GM21526 (cell line): ENCODE results near the gene FPR2.

ENCODE experiments used
- ATAC-seq: cut with Tn5 transposase; IDR thresholded peaks from one replicate; pipeline ENCODE4 v1.9.1; 2021; ENCODE audit warnings: moderate library complexity; ENCODE audit not compliant: unreplicated experiment, low FRiP score

The FPR2 gene, protein sequence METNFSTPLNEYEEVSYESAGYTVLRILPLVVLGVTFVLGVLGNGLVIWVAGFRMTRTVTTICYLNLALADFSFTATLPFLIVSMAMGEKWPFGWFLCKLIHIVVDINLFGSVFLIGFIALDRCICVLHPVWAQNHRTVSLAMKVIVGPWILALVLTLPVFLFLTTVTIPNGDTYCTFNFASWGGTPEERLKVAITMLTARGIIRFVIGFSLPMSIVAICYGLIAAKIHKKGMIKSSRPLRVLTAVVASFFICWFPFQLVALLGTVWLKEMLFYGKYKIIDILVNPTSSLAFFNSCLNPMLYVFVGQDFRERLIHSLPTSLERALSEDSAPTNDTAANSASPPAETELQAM

GRCh38 chr19:51760697-51761356 is at the start of gene FPR2:
TSS of gene FPR2 (plus strand) at chr19:51761180. CDS start at chr19:51768659, 7,479 bp downstream.
- ATAC-seq: no peak

GRCh38 chr19:51711702-51712101 is 49.3 kb upstream of the FPR2 start:
- ATAC-seq: no peak

- ATAC-seq: no peak
Observed at GRCh38 chr19:51712461-51713081, 48.4 kb upstream of the FPR2 start.

DNA sequence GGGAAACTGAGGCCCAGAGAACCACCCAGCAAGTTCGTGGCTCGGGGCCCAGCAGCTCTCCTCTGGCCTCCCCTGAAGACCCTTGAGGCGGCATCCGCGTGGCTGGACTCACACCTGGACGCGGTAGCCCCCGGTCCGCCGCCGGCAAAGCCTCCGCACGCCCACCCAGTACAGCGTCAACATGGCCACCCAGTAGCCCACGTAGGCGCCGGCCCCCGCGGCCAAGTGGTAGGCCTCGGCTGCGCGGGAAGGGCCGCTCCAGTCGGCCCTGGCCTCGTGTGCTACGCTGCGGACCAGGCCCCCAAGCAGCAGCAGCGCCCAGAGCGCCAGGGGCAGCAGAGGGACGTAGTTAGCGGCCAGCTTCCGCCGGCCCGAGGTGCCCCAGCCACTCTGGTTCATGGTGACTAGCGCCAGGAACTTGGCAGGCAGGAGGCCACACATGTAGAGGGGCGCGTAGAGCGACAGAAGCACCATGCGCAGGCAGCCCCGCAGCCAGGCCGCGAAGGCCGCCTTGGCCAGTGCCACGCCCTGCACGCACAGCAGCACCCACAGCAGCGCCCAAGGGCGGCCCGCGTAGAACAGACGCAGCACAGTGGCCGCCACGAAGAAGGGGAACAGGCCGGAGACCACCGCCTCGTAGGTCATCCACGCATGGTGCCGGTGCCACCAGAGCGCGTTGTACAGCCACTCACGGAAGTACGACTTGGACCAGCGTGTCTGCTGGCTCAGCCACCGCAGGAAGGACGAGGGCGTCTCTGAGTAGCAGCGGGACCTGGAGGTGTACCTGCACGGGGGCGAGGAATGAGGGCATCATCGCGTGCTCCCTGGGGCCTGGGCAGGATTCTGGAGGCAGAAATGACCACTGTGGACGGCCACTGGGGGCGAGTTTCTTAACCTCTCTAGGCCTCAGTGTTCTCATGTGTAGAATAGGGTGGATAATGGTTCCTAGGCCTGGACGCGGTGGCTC is 47.4 kb upstream of the FPR2 start:
- ATAC-seq: no peak

DNA sequence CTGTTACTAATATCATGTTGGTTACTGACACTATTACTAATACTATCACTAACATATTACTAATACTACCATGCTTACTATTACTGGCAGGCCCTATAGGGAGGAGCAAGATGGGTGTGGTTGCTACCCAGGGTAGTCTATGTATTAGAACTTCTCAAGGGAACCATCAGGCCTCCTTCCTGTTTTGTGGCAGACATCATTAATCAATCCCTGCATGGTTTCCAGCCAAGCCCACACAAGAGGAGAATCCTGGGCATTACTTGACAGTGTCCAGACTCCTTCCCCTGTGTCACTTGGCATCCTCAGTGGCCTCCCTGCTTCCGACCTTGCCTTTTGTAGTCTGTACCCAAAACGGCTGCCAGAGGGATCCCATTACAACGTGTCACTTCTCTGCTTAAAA is 46.1 kb upstream of the FPR2 start:
- no peak for ATAC-seq

- no peak for ATAC-seq
Observed at GRCh38 chr19:51715850-51716249, 45.1 kb upstream of the FPR2 start.

GRCh38 chr19:51716925-51717324 is 44.1 kb upstream of the FPR2 start:
- no peak for ATAC-seq

DNA sequence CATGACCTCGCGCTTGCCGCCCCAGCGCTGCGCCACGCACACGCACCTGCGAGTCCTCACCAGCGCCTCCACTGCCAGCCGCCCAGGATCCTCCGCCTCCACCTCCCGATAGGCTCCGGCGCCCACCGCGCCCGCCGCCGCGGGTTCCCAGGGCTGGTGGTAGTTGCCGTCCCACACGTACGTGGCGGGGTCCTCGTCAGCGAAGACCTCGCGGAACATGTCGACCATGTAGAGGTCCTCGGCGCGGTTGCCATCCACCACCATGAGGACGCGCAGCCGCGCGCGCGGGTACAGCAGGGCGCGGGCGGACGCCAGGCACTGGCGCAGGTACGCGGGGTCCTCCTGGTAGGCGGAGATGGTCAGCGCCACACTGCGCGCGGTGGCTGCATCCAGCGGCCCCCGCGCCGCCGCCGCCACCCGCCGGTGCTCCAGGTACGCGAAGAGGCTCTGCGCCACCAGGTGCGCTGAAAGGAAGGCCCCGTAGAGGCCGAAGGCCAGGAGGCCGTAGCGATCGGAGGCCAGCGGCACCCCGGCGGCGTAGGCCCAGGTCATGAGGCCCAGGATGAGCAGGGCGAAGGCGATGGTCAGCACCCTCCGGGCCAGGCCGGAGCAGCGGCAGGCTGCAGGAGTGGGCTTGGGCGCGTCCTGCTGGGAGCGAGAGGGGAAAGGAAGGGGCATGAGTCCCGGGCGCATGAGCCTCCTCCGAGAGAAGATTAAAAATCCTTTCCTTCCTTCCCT is 41.6 kb upstream of the FPR2 start:
- no peak for ATAC-seq

GRCh38 chr19:51721905-51722304 is 39.1 kb upstream of the FPR2 start:
- ATAC-seq: no peak

DNA sequence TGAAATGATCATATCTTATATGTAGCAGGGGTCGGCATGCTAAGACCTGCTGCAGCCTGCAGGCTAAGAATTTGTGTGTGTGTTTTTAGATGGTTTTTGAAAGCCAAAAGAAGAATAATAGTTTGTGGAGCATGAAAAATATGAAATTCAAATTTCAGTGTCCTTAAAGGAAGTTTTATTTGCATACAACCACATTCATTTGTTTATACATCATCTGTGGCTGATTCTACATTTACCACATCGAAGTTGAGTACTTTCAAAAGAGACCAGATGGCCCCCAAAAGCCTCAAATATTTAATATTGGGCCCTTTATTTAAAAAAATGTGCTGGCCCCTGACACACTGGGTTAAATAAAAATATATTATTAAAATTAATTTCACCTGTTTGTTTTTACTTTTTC is 38.5 kb upstream of the FPR2 start:
- ATAC-seq: no peak

- no peak for ATAC-seq
Observed at GRCh38 chr19:51724543-51724942, 36.4 kb upstream of the FPR2 start.

DNA sequence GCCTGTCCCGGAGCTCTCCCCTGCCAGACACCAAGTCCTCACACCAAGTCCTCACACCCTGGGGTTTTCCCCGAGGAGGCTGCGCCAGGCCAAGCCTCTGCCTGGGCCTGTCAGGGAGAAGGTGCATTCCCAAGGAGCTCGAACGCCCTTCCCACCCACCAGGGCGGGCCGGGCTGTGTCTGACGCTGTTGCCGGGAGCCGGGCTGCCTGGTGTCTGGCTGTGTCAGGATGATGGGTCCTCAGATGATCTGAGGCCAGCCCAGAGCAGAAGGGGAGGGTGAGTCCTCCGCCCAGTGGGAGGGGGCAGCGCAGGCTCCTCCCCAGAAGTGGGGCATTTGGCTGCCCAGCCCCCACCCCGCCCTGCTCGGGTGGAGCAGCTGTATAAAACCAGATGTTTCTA is 34.9 kb upstream of the FPR2 start:
- no peak for ATAC-seq

GRCh38 chr19:51727349-51727880 is 33.6 kb upstream of the FPR2 start:
- no peak for ATAC-seq

GRCh38 chr19:51729781-51730180 is 31.2 kb upstream of the FPR2 start:
- no peak for ATAC-seq

- ATAC-seq: no peak
Observed at GRCh38 chr19:51733742-51734522, 27.0 kb upstream of the FPR2 start.

DNA sequence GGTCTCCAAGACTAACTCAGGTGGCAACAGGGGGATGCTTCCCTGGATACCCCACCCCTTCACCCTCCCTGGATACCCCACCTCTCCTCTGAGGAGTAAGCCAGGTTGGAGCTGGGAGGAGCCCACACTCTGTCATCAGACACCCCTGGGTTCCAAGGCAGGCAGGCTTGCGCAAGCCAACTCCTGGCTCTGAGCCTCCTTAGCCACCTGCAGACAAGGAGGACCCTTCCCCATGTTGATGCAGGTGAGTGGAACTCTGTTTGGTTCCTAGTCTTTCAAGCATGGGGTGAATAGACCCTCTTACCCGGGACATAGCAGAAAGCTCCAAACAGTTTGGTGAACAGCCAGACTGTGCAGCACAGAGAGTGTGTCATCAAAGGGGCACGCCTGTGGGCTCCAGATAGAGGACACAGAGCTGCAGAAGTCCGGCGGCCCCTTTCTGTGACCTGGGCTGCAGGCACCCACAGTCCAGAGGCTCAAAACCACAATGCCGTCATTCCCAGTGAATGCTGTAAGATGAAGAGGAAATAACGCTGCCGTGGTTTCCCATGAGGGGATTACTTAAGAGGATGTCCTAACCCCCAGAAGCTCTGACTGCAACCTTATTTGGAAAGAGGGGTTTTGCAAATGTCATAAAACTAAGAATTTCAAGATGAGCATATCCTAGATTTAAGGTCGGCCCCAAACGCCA is 25.1 kb upstream of the FPR2 start:
- no peak for ATAC-seq

DNA sequence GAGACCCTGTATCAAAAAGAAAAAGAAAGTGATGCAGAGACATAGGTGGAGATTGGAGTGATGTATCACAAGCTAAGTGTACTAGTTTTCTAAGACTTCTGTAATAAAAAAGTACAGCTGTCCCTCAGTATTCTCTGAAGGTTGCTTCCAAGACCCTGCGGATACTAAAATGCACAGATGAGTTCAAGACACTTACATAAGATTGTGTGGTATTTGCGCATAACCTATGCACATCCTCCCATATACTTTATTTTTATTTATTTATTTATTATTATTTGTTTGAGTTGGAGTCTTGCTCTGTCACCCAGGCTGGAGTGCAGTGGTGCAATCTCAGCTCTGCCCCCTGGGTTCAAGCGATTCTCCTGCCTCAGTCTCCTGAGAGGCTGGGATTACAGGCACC is 23.6 kb upstream of the FPR2 start:
- no peak for ATAC-seq

GRCh38 chr19:51737924-51738323 is 23.1 kb upstream of the FPR2 start:
- no peak for ATAC-seq
